Measurements from ENCODE around the gene TRAP1. TPM values are rescaled to one million over a fixed set of nuclear protein-coding genes. Genes with fewer than 3 reads are reported as not detected.

The TRAP1 gene
- total RNA-seq, 4 donors from 2014 or later, result 31.8 to 231 (median 57.1) TPM

GRCh38 chr16:3654249-3654991 is 62.9 kb downstream of the TRAP1 start, which contains the start of gene DNASE1:
Gene DNASE1, plus strand, starts transcription at chr16:3654691. Its CDS starts 683 bp downstream, at chr16:3655374.
- intact Hi-C loops (cut with DNase I; ENCODE audit: low total_unique reads), result no loop called here

GRCh38 chr16:3652373-3653195 is 64.7 kb downstream of the TRAP1 start:
- H3K9me3 ChIP-seq, result no peaks in the 10 kb centered on the region
- 80 to 86% methylated on average over 1 to 14 of the region's 14 CpGs for WGBS, 2 donors (ENCODE audit: low coverage in 1 of 2)
- peaks cover 0 to 10% (median under 1%) of the 10 kb centered on the region in 4 donors for H3K36me3 ChIP-seq
- in situ Hi-C loops (cut with MboI; ENCODE audit: low pct_ligation_motif_present in 1 of 4, low pct_unique_long_range_greater_than_20kb in 1 of 4, low sequenced_read_pairs in 3 of 4) (no loop called here), intact Hi-C loops (cut with DNase I; ENCODE audit: low total_unique reads) (no loop called here)
- peak; percentile 7 for DNase-seq
- H3K27ac ChIP-seq, result no peak overlapping the region
- no peak for TF ChIP-seq POLR2AphosphoS5 (IDR thresholded peaks at IDR 0.05)
- TF ChIP-seq POLR2A (IDR thresholded peaks at IDR 0.05), result no peak
- TF ChIP-seq EP300 (IDR thresholded peaks at IDR 0.05; ENCODE audit: low read depth), result no peak
- no peak for TF ChIP-seq CTCF (IDR thresholded peaks at IDR 0.05)
- no peak overlapping the region for H3K4me3 ChIP-seq
- H3K4me1 ChIP-seq, result peaks cover 0 to 14% (median 6%) of the 10 kb centered on the region in 4 donors
- no peaks in the 10 kb centered on the region for H3K27me3 ChIP-seq

More at GRCh38 chr16:3654249-3654991, 62.9 kb downstream of the TRAP1 start, which contains the start of gene DNASE1:
- TF ChIP-seq POLR2A (IDR thresholded peaks at IDR 0.05), result no peak
- peak; percentile 60 to 78 (median 68) for TF ChIP-seq CTCF (IDR thresholded peaks at IDR 0.05)
- no peak for TF ChIP-seq POLR2AphosphoS5 (IDR thresholded peaks at IDR 0.05)
- WGBS, 2 donors (ENCODE audit: low coverage in 1 of 2), result 56% methylated on average over 14 of the region's 14 CpGs; no CpG with 5 or more reads in 1 of the 2 donors
- in situ Hi-C loops (cut with MboI; ENCODE audit: low pct_ligation_motif_present in 1 of 4, low pct_unique_long_range_greater_than_20kb in 1 of 4, low sequenced_read_pairs in 3 of 4), result no loop called here
- H3K27me3 ChIP-seq, result no peaks in the 10 kb centered on the region
- H3K27ac ChIP-seq, result peak within 1 kb of the TSS; percentile 32 to 67 (median 62)
- H3K36me3 ChIP-seq, result peaks cover 0 to 22% (median 3%) of the 10 kb centered on the region in 4 donors
- no peaks in the 10 kb centered on the region for H3K9me3 ChIP-seq
- H3K4me3 ChIP-seq, result no peak within 1 kb of the TSS
- DNase-seq, result peak; percentile 74
- peaks cover 0 to 13% (median 6%) of the 10 kb centered on the region in 4 donors for H3K4me1 ChIP-seq

- H3K4me3 ChIP-seq, result no peak overlapping the region
- in situ Hi-C loops (cut with MboI; ENCODE audit: low pct_ligation_motif_present in 1 of 4, low pct_unique_long_range_greater_than_20kb in 1 of 4, low sequenced_read_pairs in 3 of 4) (no loop called here), intact Hi-C loops (cut with DNase I; ENCODE audit: low total_unique reads) (no loop called here)
- TF ChIP-seq POLR2AphosphoS5 (IDR thresholded peaks at IDR 0.05), result no peak
- no peak for TF ChIP-seq CTCF (IDR thresholded peaks at IDR 0.05)
- TF ChIP-seq POLR2A (IDR thresholded peaks at IDR 0.05), result no peak
- TF ChIP-seq EP300 (IDR thresholded peaks at IDR 0.05; ENCODE audit: low read depth), result no peak
- 84% methylated on average over 13 of the region's 18 CpGs; no CpG with 5 or more reads in 1 of the 2 donors for WGBS, 2 donors (ENCODE audit: low coverage in 1 of 2)
- no peak overlapping the region for H3K27ac ChIP-seq
- H3K27me3 ChIP-seq, result no peaks in the 10 kb centered on the region
- no peaks in the 10 kb centered on the region for H3K9me3 ChIP-seq
- peaks cover 0 to 2% (median 0%) of the 10 kb centered on the region in 4 donors for H3K36me3 ChIP-seq
- no peak for DNase-seq
- peaks cover 0 to 23% (median 10%) of the 10 kb centered on the region in 4 donors for H3K4me1 ChIP-seq
These were observed 65.6 kb downstream of the TRAP1 start for GRCh38 chr16:3651461-3652372.

All from transverse colon (tissue), 4 donors.